ENCODE results near the gene COL15A1. TPM values are rescaled to one million over a fixed set of nuclear protein-coding genes. Genes with fewer than 3 reads are reported as not detected.

The COL15A1 gene
- total RNA-seq, 1 experiment from 2014 or later = not detected

DNA sequence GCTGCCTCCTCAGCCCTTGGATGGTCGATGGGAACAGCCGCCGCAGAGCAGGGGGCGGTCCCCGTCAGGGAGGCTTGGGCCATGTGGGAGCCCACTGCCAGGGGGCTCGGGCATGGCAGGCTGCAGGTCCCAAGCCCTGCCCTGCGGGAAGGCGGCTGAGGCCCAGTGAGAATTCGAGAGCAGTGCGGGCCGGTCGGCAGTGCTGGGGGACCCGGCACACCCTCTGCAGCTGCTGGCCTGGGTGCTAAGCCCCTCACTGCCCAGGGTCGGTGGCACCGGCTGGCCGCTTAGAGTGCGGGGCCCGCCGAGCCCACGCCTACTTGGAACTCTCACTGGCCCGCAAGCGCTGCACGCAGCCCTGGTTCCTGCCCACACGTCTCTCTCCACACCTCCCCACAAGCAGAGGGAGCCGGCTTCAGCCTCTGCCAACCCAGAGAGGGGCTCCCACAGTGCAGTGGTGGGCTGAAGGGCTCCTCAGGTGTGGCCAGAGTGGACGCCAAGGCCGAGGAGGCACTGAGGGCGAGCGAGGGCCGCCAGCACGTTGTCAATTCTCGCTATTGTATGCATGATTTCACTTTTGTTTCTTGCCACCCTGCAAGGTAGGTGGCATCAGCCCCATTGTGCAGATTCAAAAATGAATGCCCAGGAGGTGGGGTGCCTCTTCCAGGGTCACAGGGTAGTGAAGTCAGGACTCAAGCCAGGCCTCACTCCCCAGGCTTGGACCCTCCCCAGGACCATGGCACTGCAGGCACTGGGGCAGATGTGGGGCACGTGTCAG lies 48.6 kb downstream of the COL15A1 start:
- TF ChIP-seq, protein P1, sequence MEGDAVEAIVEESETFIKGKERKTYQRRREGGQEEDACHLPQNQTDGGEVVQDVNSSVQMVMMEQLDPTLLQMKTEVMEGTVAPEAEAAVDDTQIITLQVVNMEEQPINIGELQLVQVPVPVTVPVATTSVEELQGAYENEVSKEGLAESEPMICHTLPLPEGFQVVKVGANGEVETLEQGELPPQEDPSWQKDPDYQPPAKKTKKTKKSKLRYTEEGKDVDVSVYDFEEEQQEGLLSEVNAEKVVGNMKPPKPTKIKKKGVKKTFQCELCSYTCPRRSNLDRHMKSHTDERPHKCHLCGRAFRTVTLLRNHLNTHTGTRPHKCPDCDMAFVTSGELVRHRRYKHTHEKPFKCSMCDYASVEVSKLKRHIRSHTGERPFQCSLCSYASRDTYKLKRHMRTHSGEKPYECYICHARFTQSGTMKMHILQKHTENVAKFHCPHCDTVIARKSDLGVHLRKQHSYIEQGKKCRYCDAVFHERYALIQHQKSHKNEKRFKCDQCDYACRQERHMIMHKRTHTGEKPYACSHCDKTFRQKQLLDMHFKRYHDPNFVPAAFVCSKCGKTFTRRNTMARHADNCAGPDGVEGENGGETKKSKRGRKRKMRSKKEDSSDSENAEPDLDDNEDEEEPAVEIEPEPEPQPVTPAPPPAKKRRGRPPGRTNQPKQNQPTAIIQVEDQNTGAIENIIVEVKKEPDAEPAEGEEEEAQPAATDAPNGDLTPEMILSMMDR (IDR thresholded peaks at IDR 0.05; ENCODE audit: unreplicated experiment) = no peak
- no peak for DNase-seq (ENCODE audit: unreplicated experiment)
- Mint-ChIP-seq H3K27me3 (ENCODE audit: insufficient read depth, unreplicated experiment) (peaks cover 35% of the 10 kb centered on the region), H3K4me1 (ENCODE audit: insufficient read depth, unreplicated experiment) (peaks cover 27% of the 10 kb centered on the region), H3K9me3 (ENCODE audit: unreplicated experiment) (no peaks in the 10 kb centered on the region), H3K27ac (ENCODE audit: low read depth, unreplicated experiment) (no peak overlapping the region), H3K36me3 (ENCODE audit: insufficient read depth, unreplicated experiment) (peaks cover 6% of the 10 kb centered on the region), H3K4me3 (ENCODE audit: unreplicated experiment) (no peak overlapping the region)
- intact Hi-C loops (cut with micrococcal nuclease) = no loop called here
- ChIA-PET CTCF (interaction anchor here (0.6 to 1.5 kb wide), 8 partner anchors 7 to 913 kb away, joined by 3 to 8 read pairs (median 4); no protein-coding TSS in a partner anchor), POLR2A (no interaction called here)
- BruUV-seq (replicated peaks) = no TSS peak

DNA sequence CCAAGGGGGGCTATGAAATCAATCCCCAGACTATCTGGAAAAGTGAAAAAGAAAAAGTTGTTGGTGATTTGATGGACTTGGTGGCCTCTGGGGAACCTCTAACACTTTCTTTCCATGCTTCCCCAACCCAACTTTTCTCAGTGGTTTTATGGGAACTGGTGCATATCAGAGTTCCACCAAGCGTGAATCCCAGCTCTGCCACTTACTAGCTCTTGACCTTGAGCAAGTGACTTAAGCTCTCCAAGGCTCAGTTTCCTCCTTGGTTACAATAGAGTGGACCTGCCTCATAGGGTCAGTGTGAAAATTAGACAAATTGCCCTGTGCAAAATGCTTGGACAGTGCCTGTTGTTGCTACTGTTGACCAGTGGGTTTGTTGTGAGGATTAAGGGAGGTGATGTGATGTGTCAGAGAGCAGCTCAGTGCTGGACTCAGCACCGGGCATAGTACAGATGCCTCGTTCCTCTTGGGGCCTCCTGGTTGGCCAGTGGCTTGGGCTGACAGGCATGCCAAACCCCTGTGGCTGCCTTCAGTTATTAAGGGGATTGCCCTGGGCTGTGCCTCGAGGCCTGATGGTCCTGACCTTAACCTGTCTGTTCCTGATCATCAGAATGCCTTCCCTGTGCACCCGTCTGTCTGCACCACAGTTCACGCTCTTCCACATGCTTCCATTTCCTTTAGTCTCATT lies 49.3 kb downstream of the COL15A1 start:
- no peak overlapping the region for H3K4me3 Mint-ChIP-seq (ENCODE audit: unreplicated experiment)
- TF ChIP-seq, protein P1 (IDR thresholded peaks at IDR 0.05; ENCODE audit: unreplicated experiment) = no peak
- CTCF ChIA-PET = interaction anchor here (1.0 to 11.2 kb wide), 2 partner anchors 37 to 145 kb away, joined by 3 to 226 read pairs; no protein-coding TSS in a partner anchor
- H3K27ac Mint-ChIP-seq (ENCODE audit: low read depth, unreplicated experiment) = no peak overlapping the region
- H3K36me3 Mint-ChIP-seq (ENCODE audit: insufficient read depth, unreplicated experiment) = peaks cover 6% of the 10 kb centered on the region
- H3K4me1 Mint-ChIP-seq (ENCODE audit: insufficient read depth, unreplicated experiment) = peaks cover 27% of the 10 kb centered on the region
- POLR2A ChIA-PET = no interaction called here
- H3K27me3 Mint-ChIP-seq (ENCODE audit: insufficient read depth, unreplicated experiment) = peaks cover 35% of the 10 kb centered on the region
- no peak for DNase-seq (ENCODE audit: unreplicated experiment)
- H3K9me3 Mint-ChIP-seq (ENCODE audit: unreplicated experiment) = no peaks in the 10 kb centered on the region
- intact Hi-C loops (cut with micrococcal nuclease) = no loop called here
- BruUV-seq (replicated peaks) = no TSS peak

DNA sequence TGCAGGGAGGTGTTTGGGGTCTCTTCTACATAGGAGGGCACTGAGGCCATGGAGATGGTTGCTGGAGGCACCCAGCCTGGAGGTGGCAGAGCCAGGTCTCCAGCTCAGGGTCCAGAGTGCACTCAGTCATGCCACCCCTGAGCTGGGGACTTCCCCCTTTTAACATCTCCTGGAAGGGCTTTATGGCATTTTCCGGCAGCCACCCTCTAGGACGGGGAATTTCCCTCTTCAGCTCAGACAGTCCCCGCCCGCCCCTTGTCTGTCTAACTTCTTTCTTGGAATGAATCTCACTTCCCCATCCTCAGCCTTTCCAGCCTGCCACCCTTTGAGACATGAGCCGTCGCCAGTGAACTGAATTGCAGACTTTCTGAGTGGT lies 49.9 kb downstream of the COL15A1 start:
- BruUV-seq (replicated peaks) = no TSS peak
- Mint-ChIP-seq H3K36me3 (ENCODE audit: insufficient read depth, unreplicated experiment) (peaks cover 6% of the 10 kb centered on the region), H3K27me3 (ENCODE audit: insufficient read depth, unreplicated experiment) (peaks cover 35% of the 10 kb centered on the region), H3K4me1 (ENCODE audit: insufficient read depth, unreplicated experiment) (peaks cover 27% of the 10 kb centered on the region), H3K4me3 (ENCODE audit: unreplicated experiment) (no peak overlapping the region), H3K9me3 (ENCODE audit: unreplicated experiment) (no peaks in the 10 kb centered on the region), H3K27ac (ENCODE audit: low read depth, unreplicated experiment) (no peak overlapping the region)
- ChIA-PET CTCF (interaction anchor here (1.0 to 11.2 kb wide), 4 partner anchors 19 to 146 kb away, joined by 3 to 226 read pairs (median 160); no protein-coding TSS in a partner anchor), POLR2A (no interaction called here)
- TF ChIP-seq, protein P1 (IDR thresholded peaks at IDR 0.05; ENCODE audit: unreplicated experiment) = no peak
- intact Hi-C loops (cut with micrococcal nuclease) = no loop called here
- DNase-seq (ENCODE audit: unreplicated experiment) = peak; percentile 20

Measured in MCF 10A (cell line).